Subcutaneous adipose tissue (tissue), 4 donors: Measurements from ENCODE around the gene ADCY3. TPM values are rescaled to one million over a fixed set of nuclear protein-coding genes. Genes with fewer than 3 reads are reported as not detected.

ENCODE experiments used
- total RNA-seq, 4 donors: library from RNA; depleted of rRNA; stranded (reverse); fragments of >200 nt; gene quantifications; one replicate each; pipeline ENCODE4 v1.1.0, GENCODE V29; 2016
- TF ChIP-seq, protein P1 (sequence below): fragments of 450-650 bp; IDR thresholded peaks from one replicate; pipeline ENCODE4 v1.5.1; 2016; ENCODE audit warnings: low read depth, mild to moderate bottlenecking, control low read depth, antibody characterized with exemption, moderate library complexity

ADCY3 gene
- total RNA-seq, 4 donors from 2014 or later, result 39.2 to 133 (median 74.5) TPM

DNA sequence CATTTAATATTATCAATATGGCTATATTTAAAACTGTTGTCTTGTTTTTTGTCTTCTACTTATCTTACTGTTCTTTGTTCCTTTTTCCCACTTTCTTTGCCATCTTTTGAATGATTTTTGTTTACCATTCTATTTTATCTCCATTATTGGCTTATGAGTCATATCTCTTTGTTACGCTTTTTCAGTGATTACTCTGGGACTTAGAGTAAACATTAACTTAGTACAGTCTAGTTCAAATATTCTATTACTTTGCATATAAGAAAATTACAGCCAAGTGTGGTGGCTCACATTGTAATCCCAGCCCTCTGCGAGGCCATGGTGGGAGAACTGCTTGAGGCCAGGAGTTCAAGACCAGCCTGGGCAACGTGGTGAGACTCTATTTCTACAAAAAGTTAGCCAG lies 26.1 kb downstream of the ADCY3 start:
- TF ChIP-seq, protein P1, sequence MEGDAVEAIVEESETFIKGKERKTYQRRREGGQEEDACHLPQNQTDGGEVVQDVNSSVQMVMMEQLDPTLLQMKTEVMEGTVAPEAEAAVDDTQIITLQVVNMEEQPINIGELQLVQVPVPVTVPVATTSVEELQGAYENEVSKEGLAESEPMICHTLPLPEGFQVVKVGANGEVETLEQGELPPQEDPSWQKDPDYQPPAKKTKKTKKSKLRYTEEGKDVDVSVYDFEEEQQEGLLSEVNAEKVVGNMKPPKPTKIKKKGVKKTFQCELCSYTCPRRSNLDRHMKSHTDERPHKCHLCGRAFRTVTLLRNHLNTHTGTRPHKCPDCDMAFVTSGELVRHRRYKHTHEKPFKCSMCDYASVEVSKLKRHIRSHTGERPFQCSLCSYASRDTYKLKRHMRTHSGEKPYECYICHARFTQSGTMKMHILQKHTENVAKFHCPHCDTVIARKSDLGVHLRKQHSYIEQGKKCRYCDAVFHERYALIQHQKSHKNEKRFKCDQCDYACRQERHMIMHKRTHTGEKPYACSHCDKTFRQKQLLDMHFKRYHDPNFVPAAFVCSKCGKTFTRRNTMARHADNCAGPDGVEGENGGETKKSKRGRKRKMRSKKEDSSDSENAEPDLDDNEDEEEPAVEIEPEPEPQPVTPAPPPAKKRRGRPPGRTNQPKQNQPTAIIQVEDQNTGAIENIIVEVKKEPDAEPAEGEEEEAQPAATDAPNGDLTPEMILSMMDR, result no peak

DNA sequence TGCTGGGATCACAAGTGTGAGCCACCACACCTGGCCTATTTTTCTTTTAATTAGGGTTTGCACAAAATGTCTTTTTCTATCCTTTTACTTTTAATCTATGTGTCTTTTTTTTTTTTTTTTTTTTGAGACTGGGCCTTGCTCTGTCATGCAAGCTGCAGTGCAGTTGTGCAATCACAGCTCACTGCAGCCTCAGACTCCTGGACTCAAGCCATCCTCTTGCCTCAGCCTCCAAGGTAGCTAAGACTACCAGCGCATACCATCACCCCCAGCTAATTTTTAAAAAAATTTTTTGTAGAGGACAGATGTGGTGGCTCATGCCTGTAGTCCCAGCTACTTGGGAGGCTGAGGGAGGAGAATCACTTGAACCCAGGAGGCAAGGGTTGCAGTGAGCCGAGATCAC lies 27.1 kb downstream of the ADCY3 start:
- TF ChIP-seq, protein P1, result no peak

DNA sequence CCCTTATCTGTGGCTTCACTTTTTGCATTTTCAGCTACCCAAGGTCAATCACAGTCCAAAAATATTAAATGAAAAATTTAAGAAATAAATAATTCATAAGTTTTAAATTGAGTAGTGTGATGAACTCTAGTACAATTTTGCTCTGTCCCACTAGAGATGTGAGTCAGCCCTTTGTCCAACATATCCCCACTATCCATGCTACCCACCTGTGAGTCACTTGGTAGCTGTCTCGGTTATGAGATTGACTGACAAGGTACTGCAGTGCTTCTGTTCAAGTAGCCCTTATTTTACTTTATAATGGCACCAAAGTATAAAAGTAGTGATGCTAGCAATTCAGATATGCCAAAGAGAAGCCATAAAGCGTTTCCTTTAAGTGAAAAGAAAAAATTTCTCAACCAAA lies 28.8 kb downstream of the ADCY3 start:
- TF ChIP-seq, protein P1, result no peak

DNA sequence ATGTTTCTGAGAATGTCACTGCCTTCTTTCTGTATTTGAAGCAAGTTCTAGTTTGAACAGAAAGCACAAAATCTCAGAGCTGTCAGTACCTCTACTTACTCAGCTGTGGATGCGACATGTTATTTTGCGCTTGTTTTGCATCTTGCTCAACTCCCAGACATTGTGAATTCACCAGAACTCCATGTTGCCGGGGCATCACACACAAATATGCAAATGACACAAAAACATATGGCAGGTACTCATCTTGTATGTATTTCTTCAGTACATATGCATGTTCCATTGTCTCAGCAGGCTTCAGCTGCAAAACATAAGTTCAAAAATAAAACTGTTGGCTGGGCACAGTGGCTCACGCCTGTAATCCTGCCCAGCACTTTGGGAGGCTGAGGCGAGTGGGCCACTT lies 30.8 kb downstream of the ADCY3 start:
- TF ChIP-seq, protein P1, result no peak

DNA sequence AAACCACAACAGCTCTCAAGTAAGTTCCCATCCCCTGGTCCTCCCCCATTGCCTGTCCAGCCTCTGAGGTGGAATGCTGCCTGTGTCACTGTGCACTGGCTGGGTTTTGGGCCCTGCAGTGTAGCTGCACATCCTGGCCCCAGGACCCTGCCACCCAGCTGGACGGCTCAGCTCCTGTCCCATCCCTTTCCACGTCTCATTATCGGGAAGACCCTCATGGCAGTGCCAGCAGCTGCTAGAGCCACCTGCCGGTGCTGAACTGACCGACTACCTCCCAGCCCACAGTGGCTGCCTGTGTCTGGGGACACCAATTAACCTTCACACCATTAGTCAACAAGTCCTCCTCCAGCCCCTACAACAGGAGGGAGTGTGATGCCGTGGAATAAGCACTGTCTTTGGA lies 31.9 kb downstream of the ADCY3 start:
- TF ChIP-seq, protein P1, result no peak

DNA sequence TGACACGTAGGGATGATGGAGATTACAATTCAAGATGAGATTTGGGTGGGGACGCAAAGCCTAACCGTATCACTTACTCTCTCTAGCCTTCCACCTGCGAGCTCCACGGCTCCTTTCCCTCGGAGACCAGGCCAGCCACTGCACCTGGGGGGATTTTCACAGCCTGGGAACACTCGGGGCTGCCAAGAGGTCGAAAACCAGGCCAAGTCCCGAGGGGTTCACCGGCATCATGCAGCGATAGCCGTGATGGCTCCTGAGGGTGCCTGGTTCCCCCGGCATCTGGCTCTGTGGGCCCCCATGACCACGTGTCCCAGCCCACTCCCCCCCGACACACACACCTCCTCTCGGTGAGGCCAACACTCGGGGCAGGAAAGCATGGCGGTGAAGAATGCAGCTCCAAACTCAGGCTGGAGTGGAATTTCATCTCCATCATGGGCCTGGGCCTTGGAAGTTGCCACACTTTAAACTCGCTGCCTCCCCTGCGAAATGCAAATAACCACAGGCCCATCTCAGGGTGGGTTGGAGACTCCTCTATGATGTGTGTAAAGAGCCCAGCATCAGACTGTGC lies 32.6 kb downstream of the ADCY3 start:
- TF ChIP-seq, protein P1, result no peak

DNA sequence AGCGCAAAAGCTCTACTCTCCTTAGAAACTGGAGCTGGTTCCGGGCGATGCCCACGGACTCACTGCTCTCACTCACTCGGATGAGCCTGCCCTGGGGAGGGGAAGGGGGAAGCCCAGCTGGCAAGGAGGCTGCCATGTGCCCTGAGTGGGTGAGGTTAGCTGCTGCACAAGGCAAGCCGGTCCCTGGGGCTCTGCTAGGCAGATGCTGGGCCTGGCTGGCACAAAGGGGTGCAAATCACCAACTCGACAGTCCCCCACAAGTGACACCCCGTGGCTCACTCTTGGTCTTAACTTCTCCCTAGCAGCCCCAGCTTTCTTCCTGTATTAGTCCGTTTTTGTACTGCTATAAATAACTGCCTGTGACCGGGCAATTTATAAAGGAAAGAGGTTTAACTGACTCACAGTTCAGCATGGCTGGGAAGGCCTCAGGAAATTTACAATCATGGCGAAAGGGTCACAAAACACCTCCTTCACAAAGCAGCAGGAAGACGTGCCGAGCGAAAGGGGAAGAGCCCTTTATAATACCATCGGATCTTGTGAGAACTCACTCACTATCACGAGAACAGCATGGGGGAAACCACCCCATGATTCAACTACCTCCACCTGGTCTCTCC lies 33.2 kb downstream of the ADCY3 start:
- TF ChIP-seq, protein P1, result no peak
